CD4-positive, alpha-beta T cell treated with Interleukin-6 for 4 hours (primary cell): ENCODE data around the gene KIFBP.
A peak's percentile ranks its signal among the peaks of the same experiment; 100 is the strongest.
"Not testable (repeated sequence)": the region's sequence is repeated elsewhere in the genome, so short reads cannot be mapped to it uniquely, and the experiment has no call there.

Source experiments
- DNase-seq: peaks from one replicate; pipeline ENCODE4 v3.0.0-alpha.2; 2020; ENCODE audit warnings: mixed read lengths

KIFBP gene

DNA sequence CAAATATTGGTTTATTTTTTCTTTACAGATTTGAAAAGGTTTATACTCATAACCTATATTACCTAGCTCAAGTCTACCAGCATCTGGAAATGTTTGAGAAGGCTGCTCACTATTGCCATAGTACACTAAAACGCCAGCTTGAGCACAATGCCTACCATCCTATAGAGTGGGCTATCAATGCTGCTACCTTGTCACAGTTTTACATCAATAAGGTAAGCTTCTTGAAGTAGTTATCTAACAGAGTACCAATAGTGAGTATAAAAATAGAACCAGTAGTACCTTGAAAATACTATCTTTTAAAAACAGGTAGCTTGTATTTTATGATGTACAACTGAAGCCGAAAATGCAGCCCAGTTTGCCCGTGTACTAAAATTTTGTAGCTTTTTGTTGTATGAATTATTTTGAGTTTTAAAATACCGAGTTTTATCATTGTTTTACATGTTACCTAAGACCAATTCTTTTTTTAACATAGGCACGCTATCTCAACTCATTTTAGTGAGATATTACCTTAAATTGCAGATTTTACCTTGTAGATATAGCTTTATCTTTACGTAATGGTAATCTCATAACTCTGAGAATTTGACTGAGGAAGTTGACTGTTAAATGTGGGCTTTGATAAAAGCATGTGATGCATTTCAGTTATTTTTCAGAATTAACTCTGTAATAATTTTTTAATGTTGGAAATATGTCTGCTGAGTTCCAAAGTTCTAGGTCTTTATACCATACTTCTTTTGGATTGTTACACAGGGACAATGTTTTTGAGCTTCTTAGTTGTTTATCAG, 17.3 kb downstream of the KIFBP start:
- no peak for DNase-seq

DNA sequence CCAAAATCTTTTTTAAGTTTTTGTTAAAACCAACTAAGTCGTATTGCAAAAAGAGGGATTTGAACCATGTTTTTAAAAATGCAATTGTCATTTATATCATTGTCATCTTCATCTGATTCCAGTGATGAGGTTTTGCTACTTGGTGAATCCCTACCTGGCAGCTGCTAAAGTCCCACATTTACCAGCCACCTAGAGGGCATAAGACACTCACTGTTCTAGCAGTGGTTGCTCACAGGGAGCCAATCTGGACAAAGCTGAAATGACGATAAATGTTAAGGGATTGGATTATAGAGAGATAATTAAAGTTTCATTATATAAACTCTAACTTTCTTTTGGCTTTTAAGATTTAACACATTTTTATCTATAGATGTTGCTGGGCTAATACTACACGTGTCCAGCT, 18.7 kb downstream of the KIFBP start:
- no peak for DNase-seq

DNA sequence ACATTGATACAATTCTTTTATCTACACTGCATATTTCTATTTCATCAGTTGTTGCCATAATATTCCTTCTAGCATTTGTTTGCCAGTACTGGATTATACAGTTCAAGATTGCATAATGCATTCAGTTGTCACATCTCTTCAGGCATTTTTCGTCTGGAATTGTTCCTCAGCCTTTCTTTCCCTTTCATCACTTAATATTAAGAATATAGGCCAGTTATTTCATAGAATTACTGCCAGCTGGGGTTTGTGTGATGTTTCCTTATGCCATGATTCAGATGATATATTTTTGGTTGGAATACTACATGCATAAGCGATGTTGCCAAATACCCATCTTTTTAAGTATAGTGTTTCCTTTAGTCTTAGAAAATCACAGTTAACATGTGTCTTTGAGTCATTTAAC, 20.8 kb downstream of the KIFBP start:
- no peak for DNase-seq

DNA sequence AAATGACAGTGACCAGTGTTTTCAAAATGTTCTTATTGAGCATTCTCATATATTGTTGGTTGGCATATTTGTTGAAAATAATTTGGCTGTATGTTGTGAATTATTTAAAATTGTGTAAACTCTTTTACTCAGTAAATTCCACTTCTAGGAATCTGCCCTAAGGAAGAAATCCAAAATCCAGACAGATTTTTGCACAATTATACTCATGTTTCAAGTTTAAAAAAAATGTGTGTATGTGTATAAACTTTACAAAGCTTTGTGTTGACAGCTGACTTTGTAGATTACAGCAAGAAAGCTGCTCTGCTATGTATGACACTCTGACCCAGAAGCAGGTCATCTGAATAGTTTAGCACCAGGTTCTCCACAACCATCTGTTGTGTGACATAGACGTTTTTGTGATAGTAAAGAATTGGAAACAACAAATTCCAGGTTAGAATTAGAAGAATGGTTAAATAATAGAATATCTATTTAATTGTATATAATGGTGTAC, 21.6 kb downstream of the KIFBP start:
- DNase-seq, result no peak

DNA sequence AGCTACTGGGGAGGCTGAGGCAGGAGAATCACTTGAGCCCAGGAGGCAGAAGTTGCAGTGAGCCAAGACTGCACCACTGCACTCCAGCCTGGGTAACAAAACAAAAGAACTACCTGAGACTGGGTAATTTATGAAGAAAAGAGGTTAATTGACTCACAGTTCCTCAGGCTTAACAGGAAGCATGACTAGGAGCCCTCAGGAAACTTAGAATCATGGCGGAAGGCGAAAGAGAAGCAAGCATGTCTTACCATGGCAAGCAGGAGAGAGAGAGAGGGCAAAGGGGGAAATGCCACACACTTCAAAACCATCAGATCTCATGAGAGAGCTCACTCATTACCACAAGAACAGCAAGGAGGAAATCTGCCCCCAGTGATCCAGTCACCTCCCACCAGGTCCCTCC, 24.2 kb downstream of the KIFBP start:
- DNase-seq, result not testable (repeated sequence)

DNA sequence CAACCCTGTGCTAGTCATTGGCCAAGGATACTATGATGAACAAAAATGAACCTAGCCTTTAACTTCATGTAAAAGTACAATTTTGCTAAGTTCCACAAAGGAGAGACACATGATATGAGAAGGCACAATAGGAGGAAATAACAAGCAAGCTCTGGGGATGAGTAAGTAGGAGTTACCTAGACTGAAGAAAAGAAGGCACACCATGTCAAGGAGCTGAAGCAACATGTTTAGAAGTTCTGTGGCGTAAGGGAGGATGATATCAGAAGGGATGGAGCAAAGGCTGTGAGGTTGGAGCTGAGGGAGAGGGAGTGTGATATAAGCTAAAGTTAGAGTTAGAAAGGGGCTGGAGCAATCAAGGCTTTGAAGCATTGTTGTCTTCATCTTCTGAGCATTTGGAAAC, 25.6 kb downstream of the KIFBP start:
- DNase-seq, result no peak

DNA sequence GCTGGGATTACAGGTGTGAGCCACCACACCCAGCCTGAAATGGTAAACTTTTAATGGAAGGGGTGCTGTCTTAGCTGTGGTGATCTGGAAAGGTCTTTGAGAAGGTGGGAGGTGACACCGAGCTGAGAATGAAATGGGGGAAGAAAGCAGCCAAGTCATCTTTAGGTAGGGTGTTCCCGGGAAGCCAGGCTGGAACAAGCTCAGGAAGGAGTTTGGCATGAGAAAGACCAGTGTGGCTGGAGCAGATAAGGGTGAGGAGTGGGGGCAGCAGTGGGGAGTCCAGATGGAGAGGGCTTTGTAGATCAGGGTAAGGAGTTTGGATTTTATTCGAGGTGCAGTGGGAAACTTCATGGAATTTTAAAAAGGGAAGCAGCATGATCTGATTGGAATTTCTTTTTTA, 30.0 kb downstream of the KIFBP start:
- DNase-seq, result no peak

DNA sequence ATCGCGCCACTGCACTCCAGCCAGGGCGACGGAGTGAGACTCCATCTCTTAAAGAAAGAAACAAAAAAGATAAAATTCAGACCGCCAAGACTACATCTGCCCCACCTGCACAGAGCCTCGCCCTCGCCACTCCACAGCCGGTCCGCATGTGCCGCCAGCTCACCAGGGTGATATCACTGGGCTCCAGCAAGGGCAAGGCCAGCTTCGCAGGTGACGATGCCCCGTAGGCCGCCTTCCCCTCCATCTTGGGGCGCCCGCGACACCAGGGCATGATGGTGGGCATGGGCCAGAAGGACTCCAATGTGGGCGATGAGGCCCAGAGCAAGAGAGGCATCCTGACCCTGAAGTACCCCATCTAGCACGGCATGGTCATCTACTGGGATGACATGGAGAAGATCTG, 34.0 kb downstream of the KIFBP start:
- DNase-seq, result no peak

DNA sequence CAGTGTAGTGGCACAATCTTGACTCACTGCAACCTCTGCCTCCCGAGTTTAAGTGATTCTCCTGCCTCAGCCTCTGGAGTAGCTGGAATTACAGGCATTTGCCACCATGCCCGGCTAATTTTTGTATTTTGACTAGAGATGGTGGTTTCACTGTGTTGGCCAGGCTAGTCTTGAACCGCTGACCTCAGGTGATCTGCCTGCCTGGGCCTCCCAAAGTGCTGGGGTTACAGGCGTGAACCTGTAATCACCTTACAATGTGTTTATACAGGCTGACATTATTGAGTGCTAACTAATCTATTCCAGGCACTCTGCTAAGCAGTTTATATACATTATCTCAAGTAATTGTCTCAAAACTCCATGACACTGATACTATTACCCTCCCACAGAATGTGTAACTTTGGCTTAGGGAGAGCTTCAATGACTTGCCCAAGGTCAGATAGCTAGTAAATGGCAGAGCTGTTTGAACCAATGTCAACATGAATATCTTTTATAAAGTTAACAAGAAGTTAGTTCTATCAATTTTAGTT, 36.8 kb downstream of the KIFBP start:
- no peak for DNase-seq

DNA sequence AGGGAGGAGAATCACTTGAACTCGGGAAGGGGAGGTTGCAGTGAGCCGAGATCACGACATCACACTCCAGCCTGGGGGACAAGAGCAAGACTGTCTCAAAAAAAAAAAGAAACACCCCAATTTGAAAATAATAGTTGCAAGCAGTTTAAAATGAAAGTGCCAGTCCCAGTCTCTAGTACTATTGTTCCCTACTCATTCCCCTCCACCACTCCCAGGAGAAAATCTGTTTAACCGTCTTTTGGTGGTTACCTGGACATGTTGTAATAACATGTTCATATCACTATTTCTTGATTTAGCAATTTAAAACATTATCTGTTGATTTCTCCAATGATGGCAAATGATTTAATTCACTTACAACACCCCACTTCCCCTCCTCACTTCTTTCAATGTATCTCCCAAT, 44.7 kb downstream of the KIFBP start:
- DNase-seq, result no peak

DNA sequence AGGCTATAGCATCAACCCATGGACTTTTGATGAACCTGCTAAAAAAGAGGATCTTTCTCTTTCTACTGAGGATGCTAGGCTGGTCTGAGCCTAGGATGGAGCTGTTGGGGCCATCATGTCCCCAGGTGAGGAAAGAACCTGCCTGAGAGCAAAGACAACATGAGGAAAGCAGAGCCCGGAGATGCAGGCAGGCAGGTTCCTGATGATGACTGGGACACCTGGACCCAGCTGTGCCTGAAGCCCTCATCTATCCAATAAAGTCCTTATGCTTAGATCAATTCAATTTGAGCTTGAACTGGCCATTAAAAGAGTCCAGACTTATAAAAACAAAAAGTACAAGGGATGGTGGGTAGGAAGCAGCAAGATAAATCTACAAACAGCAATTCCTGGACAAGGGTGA, 48.9 kb downstream of the KIFBP start:
- no peak for DNase-seq

DNA sequence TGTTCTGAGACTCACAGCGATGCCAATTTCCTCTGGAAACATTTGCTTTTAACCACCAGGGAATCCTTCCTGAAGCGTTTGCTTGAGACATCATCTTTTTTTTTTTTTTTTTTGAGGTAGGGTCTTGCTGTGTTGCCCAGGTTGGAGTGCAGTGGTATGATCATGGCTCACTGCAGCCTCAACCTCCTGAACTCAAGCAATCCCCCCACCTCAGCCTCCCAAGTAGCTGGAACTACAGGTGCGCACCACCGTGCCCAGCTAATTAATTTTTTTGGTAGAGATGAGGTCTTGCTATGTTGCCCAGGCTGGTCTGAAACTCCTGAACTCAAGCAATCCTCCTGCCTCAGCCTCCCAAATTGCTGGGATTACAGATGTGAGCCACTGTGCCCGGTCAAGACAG, 52.3 kb downstream of the KIFBP start:
- not testable (repeated sequence) for DNase-seq

DNA sequence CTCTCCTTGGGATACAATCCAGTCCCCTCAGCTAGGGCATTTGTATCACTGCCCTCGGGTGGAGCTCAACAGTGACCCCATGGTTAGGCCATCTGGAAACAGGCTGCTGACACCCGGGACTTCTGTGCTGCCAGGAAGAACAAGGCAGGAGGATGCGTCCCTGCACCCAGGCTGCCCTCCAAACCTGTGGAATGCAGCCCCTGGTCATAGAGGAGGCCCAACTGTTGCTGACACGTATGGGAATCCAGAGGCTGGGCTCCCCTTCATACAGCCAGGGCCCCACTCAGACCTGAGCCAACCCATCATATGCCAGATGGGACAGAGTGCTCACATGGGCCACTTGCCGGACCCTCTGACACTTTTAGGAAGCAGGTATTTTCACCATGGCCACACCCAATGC, 53.8 kb downstream of the KIFBP start:
- DNase-seq, result no peak

DNA sequence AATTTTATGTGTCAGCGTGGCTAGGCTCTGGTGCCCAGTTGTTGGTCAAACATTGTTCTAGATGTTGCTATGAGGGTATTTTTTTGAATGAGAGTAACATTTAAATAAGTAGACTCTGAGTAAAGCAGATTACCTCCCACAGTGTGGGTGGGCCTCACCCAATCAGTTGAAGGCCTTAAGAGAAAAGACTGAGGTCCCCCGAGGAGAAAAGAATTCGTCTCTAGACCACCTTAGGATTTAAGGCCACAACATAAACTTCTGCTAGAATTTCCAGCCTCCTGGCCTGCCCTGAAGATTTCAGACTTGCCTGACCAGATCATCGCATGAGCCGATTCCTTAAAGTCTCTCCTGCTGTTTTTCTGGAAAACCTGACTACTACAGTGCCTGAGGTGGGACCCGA, 54.2 kb downstream of the KIFBP start:
- DNase-seq, result no peak

DNA sequence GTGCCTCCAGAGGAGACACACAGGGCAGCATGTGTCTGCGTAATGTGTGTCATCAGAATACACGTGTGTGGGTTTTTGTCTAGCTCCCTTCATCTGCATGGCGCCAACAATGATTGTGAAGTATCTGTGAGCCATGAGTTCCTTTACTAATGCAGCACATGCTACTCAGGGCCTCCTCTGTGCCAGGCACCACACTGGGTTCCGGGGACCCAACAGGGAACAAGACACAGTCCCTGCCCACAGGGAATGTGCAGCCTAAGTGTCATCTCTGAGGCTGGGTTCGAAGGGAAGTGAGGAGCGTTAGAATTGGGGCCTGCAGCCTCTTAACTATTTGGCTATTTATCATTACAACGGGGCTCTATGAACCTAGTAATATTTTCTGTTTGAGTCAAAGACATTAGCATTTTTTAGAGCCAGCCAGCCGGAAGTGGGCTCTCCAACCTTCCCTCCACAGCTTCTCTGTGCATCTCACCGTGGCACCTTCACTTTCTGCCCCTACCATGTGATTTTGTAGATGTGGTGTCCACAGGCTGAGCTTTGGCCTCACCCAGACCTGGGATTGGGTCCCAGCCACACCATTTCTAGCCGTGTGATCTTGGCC, 55.4 kb downstream of the KIFBP start:
- peak; percentile 48 for DNase-seq

DNA sequence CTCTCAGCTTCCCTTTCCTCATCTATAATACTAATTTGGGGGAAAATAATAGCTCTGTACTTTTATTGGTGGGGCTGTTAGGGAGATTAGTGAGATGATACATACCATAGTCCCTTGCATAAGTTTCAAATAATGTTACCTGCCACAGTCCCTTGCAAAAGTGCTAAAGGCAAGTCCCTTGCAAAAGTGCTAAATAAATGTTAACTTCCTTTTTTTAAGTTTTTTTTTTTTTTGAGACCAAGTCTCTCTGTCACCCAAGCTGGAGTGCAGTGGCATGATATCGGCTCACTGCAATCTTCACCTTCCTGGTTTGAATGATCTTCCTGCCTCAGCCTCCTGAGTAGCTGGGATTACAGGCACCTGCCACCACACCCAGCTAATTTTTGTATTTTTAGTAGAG, 55.9 kb downstream of the KIFBP start:
- DNase-seq, result no peak

DNA sequence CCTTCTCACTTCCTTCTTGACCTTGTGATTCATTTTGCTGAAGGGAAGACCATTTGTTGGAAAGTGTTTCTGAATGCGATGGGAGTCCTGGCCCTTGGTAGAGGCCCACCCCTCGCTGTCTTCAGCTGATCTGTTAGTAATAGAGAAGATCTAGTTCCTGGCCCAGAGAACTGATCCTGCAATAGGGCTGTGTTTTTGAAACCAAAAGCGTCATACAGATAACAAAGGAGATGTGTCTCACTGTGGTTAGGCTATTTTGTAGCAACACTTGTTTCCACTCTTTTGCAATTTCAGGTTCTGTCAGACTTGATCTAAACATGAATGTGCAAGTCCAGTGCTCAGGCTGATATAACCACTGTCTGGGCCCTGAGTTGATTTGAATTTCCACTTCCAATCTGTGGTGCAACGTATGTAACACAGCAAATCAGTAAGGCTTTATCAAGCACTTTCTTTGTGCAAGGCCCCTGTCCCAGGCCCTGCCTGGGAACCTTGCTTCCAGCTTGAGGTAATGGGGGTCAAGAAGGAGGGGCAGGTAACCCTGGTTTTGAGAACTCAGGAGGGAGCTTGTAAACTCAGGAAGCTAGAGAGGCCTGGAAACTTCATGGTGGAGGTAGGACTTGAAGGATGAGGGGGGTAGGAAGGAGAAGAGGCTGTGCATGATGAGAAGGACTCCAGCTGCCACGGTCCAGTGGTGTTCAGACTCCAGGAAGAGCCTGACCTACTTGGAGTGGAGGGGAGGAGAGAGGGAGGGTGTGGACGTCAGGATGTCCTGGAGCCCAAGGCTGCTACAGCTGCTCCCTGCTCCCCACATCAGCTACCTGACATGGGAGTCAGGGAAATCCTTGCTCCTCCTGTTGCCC, 57.1 kb downstream of the KIFBP start:
- peak; percentile 36 for DNase-seq

DNA sequence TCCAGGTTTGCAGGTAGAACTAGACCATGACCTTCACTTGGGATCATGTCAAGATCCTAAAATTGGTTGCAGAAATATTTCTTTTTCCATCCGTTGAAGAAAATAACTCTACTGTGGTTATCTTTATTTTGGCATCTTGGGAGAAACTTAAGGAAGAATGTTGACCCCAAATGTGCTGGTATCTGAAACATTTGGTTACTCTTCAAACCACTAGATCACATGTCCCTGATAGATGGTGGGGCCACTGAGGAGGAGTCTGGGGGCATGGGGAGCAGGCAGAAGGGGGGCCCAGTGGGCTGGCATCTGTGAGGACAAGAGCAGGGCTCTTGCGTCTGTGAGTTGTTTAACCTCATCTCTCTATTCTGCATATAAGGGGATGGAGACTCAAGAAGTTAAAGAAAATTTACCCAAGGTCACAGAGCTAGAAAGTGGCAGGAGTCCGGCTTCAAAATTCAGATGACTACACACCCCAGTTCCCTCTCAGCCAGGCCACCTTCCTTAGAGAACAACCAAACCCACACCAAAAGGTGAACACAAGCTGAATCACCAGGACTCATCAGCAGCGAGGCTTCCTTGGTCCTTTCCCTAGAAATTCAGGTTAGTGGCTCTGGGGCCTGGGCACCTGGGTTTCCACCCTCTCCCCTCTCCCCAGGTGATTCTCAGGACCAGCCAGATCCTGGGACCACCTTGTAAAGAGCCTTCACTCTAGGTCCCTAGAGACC, 58.7 kb downstream of the KIFBP start:
- no peak for DNase-seq

DNA sequence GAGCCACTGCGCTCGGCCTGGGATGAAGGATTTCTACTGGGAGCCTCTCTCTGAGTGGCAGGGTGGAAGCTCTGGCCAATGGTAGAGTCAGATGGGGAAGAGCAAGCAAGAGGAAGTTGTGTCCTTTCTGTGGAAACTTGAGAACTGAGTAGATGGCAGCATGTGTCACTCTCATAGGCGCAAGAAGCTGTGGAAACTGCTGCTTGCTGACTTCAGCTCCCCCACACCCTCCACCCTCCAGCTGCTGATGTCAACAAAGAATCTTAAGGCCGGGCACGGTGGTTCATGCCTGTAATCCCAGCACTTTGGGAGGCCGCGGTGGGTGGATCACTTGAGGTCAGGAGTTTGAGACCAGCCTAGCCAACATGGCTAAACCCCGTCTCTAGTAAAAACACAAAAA, 59.5 kb downstream of the KIFBP start:
- peak; percentile 10 for DNase-seq

DNA sequence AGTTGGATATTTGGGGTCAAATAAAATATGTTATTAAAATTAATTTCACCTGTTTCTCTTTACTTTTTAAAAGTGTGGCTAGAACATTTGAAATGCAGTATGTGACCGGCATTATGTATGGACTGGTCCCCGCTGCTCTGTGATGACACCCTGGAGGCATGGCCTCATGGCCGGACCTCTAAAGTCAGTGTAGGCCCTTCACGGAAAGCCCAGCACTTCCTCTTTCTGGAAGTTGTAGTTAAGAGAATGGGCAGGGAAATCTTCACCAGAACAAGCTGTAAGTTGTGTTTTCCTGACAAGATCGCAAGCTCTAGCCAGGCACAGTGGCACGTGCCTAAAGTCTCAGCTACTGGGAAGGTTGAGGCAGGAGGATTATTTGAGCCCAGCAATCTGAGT, 61.0 kb downstream of the KIFBP start:
- DNase-seq, result no peak

DNA sequence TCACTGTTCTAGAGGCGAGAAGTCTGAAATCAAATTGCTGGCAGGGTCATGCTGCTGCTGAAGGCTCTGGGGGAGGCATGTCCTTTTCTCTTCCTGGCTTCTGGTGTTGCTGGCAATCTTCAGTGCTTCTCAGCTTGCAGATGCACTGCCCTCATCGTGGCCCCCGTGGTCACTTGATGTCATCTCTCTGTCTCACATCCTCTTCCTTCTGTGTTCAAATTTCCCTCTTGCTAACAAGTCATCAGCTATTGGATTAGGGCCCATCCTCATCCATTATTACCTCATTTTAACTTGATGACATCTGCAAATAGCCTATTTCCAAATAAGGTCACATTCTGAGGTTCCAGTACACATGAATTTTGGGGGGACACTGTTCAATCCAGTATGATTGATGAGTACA, 62.7 kb downstream of the KIFBP start:
- no peak for DNase-seq

DNA sequence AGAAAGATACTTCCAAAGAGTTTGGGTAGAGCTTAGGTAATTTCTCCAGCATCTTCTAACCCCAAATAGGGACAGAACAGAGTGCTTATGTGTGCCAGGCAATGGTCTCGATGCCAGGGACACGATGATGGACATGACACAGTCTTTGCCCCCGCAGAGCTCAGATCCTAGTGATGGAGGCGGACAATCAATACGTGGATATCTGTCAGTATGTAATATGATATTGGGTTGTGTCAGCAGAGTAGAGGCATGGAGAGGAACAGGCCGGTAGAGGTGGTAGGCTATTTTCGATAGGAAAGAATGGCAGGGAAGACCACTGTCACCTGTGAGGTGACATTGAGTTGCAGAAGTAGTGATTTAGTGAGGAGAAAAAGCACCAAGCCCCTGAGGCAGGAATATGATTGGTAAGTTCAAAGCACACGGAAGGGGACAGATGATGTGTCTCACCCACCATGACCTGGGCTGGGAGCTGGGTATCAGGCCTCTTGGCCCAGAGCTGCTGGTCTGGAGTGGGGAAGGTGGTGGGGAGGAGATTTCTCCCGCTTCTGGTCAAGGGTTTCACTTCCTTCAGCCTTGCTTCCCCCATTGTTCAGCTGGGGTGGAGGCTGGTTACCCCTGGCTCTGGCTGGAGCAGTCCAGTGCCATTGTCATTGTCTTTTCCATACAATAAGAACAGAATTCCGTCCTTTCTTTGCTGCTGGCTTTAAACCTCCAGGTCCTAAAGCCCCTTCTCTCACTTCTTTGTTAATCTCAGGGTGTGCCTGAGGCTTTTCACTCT, 63.3 kb downstream of the KIFBP start:
- no peak for DNase-seq
